Hair follicular keratinocyte (primary cell): Measurements from ENCODE around the gene HSPB2. TPM values are rescaled to one million over a fixed set of nuclear protein-coding genes. Genes with fewer than 3 reads are reported as not detected.

Source experiments
- total RNA-seq: library from RNA; depleted of rRNA; stranded (reverse); fragments of >200 nt; gene quantifications from 2 replicates; pipeline ENCODE4 v1.2.3, GENCODE V29; 2015

The HSPB2 gene
- not detected in 2 replicates for total RNA-seq

GRCh38 chr11:111912535-111912934, at the start of gene HSPB2:
HSPB2 (plus strand) TSS chr11:111912734; CDS start chr11:111912830, 96 bp downstream.

GRCh38 chr11:111870886-111871692, 41.4 kb upstream of the HSPB2 start, which contains the start of gene ALG9:
ALG9 (minus strand) TSS chr11:111871581; CDS start chr11:111871482, 99 bp downstream.

GRCh38 chr11:111878849-111879636, 33.5 kb upstream of the HSPB2 start, which contains the start of the genes CFAP68 and FDXACB1:
CFAP68 (plus strand) TSS chr11:111879541; CDS start chr11:111879561, 20 bp downstream.
FDXACB1 (minus strand) TSS chr11:111879165; CDS start chr11:111879132, 33 bp downstream.

GRCh38 chr11:111911563-111912401, 752 bp upstream of the HSPB2 start, which contains the start of gene CRYAB:
CRYAB (minus strand) TSS chr11:111911770; CDS start chr11:111911724, 46 bp downstream.

GRCh38 chr11:111918390-111919256, 6.1 kb downstream of the HSPB2 start, which contains the start of gene C11orf52:
C11orf52 (plus strand) TSS chr11:111918913; CDS start chr11:111918973, 60 bp downstream.

Other genes starting within 250 kb of the HSPB2 start
- gene PPP2R1B, start 146.3 kb upstream of the HSPB2 start, total RNA-seq: 22.6 and 27.9 TPM in 2 replicates
- gene ALG9, start 41.2 kb upstream of the HSPB2 start, total RNA-seq: 26.5 and 30.0 TPM in 2 replicates
- gene FDXACB1, start 33.6 kb upstream of the HSPB2 start, total RNA-seq: 3.0 and 6.0 TPM in 2 replicates
- gene CFAP68, start 33.2 kb upstream of the HSPB2 start, total RNA-seq: 16.4 and 29.9 TPM in 2 replicates
- 2.8 and 6.6 TPM in 2 replicates for gene CRYAB, start 964 bp upstream of the HSPB2 start, total RNA-seq
- 1.2 TPM in 1 of 2 replicates, not detected in the other for gene C11orf52, start 6.2 kb downstream of the HSPB2 start, total RNA-seq
- gene DIXDC1, start 24.6 kb downstream of the HSPB2 start, total RNA-seq: 7.3 and 7.8 TPM in 2 replicates
- gene DLAT, start 112.7 kb downstream of the HSPB2 start, total RNA-seq: 33.7 and 38.3 TPM in 2 replicates
- gene PIH1D2, start 161.3 kb downstream of the HSPB2 start, total RNA-seq: 0.39 and 1.3 TPM in 2 replicates
- gene NKAPD1, start 161.6 kb downstream of the HSPB2 start, total RNA-seq: 11.1 and 14.9 TPM in 2 replicates
- gene TIMM8B, start 174.0 kb downstream of the HSPB2 start, total RNA-seq: 30.9 and 42.5 TPM in 2 replicates
- gene SDHD, start 174.1 kb downstream of the HSPB2 start, total RNA-seq: 86.8 and 103 TPM in 2 replicates